Activated gamma-delta T cell treated with Interleukin-2 at 50 U/mL for 16 hours (primary cell): Measurements from ENCODE around the gene TADA1.
"Not testable (repeated sequence)": the region's sequence is repeated elsewhere in the genome, so short reads cannot be mapped to it uniquely, and the experiment has no call there.

Experiments used
- DNase-seq: peaks from one replicate; pipeline ENCODE4 v3.0.0-alpha.2; 2020

Gene TADA1

DNA sequence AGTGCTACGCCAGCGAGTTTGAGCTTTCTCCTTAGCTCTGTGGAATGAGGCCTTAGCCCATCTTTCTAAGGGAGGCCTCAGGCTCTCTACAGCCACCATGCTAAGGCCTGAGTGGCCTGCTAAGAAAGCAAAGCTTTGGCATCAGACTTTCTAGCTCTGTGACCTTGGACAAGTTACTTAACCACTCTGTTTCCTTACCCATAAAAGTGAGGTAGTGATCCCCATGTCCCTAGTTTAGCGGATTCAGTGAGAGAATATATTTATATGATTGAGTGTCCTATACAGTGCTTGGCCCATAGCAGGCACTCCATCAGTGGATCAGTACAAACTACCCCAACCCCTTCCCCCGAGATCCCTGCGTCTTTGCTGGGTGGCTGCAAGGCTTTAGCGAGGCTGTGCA lies 32.7 kb downstream of the TADA1 start:
- no peak for DNase-seq

DNA sequence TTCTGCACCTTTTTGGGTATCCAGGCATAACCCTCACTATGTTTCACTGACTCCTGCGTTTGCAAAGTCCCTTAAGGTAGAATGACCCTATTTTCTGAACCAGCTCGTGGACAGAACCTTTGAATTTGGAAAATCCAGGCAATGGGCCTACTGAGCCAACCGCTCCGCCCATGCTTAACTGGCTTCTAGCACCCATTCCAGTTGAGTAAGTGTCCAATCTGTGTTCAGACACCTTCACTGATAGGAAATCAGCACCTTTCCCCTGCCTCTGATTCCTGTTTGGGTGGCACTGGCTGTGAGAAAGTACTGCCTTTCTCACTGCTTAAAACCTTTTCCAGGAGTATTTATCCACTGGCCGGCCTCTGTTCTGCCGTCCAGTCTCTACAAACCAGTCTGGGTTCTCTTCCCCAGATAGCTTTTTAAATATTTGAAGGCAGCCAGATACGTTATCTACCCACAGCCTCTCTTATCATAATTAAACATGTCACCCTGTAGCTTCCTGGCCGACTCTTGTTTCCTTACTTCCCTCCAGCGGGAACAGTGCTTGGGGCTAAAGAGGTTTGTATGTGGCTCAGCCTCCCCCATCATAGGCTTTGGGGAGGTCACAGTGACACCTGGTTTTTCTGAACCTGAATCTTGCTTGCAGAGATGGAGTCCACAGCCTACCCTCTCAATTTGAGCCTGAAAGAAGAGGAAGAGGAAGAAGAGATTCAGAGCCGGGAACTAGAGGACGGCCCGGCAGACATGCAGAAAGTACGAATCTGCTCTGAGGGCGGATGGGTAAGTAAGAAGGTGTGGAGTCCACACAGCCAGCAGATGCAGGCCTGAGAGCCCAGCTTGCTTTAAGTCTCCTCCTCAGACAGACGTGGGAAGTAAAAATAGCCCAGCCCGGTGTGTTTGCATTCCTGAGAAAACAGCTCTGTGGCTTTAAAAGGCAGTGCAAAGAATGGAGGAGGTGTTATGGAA lies 35.5 kb downstream of the TADA1 start:
- no peak for DNase-seq

DNA sequence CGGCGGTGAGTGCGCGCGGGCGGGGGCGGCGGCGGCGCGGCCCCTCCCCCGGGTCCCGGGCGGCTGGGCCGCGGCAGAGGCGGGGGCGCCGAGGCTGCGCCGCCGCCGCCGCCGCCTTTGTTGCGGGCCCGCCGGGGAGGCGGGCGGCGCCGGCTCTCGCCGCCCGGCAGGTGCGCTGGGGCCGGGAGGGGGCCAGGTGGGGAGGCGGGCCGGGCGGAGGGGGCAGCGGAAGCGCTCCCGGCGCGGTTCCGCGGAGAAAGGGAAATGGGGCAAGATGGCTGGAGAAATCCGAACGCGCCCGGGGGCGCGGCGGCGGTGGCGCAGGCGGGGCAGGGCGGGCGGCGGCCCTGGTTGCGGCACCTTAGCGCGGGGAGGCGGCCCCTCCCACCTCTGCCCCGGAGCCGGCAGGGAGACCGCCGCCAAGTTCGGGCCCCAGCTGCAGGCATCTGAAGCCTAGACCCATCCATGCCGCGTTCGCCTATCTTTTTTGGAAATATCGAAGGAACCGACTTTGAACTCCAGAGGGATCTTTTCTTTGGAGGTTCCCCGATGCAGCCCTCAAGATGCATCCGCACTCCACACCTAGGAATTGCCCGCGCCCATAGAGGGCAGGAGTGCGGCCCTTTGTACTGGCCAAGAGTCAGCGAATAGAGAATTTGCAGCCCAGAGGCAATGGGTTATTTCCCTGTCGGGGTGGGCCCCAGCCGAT lies 36.3 kb downstream of the TADA1 start:
- DNase-seq = peak; percentile 49

DNA sequence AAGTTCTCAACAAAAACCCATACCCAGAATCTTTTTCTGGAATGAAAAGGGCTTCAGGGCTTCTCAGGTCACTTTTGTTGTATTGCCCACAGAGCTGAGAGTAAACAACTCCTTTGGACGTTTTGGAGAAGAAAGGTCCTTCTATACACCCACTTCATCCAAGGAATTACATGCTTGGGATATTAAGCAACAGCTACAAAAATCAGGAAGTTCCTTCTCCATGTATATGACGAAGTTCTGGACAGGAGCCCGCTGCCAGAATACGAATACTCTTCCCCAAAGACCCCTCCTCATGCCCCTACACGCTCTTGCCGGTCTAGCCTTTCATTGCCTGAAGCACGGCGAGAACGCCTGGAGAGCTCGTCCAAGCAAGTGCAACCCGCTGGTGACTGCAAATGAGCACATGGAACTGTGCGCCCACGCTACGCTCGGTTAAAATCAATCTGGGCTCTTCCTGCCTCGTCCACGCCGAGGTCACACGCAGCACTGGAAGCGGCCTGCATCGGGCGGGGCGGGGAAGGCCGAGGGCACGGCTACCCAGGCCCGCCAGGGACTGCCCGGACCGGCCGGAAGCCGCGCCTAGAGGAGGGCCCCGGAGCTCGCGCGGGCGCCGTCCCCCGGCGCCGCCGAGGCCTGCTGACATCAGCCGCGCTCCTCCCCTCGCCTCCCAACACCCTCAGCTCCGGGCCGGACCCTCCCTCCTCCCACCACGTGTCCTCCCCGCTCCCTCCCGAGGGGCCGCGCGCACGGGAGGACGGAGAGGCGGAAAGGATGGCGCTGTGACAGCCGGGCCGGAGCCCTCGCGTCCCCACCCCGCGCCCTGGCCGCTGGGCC lies 37.1 kb downstream of the TADA1 start, which contains the start of gene POGK:
POGK (plus strand) TSS at position 710 of the 834 bp plus-strand sequence. CDS start 1,482 bp downstream, outside the sequence.
- peak; percentile 78 for DNase-seq

DNA sequence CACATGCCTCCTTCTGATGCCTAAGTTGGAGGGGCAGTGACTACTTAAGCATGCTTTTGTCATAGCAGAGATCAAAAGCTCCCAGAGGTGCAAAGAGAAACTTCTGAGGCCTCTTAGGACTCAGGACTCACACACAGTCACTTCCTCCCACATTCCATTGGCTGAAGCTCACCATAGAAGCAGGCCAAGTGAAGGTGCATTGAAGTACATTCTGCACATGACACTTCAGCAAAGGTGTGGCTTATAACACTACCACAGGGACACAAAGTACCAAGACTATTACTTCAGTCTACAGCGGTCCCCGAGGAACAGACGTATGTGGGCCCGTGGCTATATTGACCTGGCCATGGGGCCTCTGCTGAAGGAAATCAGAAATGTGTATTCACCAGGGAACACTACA lies 39.3 kb downstream of the TADA1 start:
- no peak for DNase-seq

DNA sequence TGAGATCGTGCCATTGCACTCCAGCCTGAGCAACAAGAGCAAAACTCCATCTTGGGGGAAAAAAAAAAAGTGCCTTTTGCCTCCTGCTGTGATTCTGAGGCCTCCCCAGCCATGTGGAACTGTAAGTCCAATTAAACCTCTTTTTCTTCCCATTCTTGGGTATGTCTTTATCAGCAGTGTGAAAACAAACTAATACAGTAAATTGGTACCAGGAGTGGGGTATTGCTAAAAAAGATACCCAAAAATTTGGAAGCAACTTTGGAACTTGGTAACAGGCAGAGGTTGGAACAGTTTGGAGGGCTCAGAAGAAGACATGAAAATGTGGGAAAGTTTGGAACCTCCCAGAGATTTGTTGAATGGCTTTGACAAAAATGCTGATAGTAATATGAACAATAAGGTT lies 46.3 kb downstream of the TADA1 start:
- not testable (repeated sequence) for DNase-seq

DNA sequence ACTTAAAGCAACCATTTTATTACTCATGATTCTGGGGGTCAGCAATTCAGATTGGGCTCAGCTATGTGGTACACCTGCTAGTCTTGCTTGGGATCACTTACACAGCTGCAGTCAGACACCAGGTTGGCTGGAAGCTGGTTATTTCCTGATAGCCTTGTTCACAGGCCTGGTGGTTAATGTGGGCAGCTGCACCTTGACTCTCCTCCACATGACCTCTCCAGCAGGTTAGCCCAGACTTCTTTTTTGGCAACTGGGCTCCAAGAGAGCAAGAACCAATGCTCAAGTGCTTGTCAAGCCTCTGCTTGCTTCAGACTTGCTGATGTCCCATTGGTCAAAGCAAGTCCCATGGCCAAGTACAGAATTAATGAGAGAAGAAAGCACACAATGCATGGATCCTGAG lies 48.6 kb downstream of the TADA1 start:
- no peak for DNase-seq

DNA sequence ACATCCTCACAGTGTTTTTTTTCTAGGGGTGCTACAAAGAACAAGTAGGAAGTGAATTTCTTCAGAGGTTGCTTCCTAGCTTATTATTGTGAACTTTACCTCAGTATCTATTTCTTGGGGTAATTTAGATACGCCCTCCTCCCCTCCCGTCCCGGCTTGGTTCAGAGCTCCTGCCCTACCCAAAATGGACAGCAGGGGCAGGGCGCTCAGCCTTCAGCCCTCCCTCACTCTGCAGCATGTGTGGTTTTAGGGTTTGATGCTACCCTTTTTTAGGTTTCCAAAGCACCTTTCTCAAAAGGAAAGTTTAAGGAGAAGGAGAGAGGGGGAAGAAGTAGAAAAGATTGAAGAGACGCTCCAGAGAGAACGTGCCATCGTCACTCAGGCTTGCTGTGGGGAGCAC lies 53.7 kb downstream of the TADA1 start:
- DNase-seq = no peak

DNA sequence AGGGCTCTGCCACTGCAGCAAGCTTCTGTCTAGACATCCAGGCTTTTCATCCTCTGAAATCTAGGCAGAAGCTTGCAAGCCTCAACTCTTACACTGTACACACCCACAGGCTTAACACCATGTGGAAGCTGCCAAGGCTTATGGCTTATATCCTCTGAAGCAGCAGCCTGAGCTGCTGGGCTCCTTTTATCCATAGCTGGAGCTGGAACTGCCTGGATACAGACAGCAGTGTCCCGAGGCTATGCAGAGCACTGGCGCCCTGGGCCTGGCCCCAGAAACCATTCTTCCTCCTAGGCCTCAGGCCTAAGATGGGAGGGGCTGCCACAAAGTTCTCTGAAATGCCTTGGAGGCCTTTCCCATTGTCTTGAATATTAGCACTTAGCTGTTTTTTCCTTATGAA lies 56.1 kb downstream of the TADA1 start:
- no peak for DNase-seq

DNA sequence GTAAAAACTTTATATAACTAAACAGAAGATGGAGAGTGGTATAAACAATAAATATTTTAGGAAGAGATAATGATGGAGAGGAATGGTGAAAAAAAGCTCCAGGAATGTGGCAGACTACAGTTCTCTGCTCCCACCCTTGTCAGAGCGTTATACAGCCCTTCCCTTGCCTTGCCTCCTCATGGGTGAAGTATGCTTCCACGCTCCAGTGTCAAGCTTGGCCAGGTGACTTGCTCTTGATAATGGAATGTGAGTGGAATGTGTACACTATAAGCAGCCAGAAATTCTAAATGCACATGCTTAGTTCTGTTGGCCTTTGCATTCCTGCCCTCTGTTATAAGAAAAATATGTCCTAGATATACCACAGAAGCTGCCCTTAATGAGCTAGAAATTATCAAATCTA lies 61.5 kb downstream of the TADA1 start:
- DNase-seq = no peak

DNA sequence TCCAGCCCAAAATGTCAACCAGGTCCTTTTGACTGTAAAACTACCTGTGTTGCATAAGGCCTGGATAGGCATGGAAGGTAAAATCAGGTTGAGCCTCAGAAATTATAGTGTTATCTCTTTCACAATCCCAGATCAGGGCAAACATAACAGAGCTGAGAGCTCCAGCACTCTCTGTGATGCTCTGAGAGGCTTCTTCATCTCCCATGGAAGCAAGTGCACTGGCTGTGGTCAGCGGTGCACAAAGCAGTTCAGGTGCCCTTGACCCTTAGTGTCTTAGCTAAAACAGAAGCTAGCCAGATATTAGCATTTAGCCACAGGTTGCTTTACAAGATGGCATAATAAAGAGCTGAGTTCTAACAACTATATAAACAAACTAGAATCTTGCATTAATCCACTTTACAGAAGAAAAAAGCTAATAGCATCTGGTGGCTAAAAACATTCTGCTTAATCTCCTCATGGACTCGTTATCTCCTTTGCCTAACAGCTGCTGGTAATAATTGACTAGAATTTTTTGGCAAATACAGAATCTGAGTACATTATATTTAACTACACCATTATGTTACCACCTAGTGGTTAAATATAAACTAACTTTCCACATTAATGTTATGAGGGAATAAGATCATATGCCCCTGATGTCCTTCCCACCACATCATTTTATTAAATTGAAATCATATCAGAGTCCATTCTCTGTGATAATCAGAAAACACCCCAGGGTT lies 62.4 kb downstream of the TADA1 start:
- no peak for DNase-seq

DNA sequence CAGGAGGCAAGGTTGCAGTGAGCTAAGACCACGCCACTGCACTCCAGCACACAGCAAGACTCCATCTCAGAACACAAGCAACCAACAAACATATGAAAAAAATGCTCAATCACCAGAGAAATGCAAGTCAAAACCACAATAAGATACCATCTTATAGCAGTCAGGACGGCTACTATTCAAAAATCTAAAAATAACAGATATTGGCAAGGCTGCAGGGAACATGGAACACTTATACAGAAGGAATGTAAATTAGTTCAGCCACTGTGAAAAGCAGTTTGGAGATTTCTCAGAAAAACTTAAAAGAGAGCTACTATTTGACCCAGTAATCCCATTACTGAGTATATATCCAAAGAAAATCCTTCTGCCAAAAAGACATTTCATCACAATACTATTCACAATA lies 64.4 kb downstream of the TADA1 start:
- no peak for DNase-seq

DNA sequence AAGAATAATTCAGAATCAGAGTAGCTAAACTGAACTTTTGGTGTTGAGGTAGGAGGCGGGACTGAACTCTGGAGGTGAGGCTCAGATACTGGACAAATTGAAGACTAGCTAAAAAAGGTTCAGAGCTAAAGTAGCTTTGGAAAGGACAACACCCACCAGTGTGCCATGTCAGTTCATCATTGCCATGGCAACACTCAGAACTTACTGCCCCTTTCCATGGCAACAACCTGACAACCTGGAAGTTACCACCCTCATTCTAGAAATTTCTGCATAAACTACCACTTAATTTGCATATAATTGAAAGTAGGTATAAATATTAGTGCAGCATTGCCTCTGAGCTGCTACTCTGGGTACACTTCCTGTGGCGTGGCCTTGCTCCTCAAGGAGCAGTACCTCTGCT lies 67.1 kb downstream of the TADA1 start:
- no peak for DNase-seq
